Caco-2 (cell line): ENCODE results near the gene ATOH8. TPM values are rescaled to one million over a fixed set of nuclear protein-coding genes. Genes with fewer than 3 reads are reported as not detected.

Source experiments
- BruUV-seq: library from RNA; stranded (reverse); fragments of 400-500 nt; replicated peaks from 2 replicates; lab custom pipeline; 2021; lab: Mats Ljungman, UMichigan
- CTCF ChIA-PET: fragments of 300-600 bp; sonication (Branson Sonifier 250); formaldehyde crosslinking; loops from one replicate; lab custom pipeline; 2022; ENCODE audit warnings: antibody characterized with exemption; lab: Charles Lee
- POLR2A ChIA-PET: fragments of 300-600 bp; sonication (Branson Sonifier 250); formaldehyde crosslinking; loops from one replicate; lab custom pipeline; 2022; ENCODE audit warnings: antibody characterized with exemption; lab: Charles Lee
- DNase-seq, 2 experiments: peaks; one replicate each; pipeline versions ENCODE4 v3.0.0 to v3.0.0-alpha.2; 2020 to 2022
- H3K27me3 ChIP-seq: replicated peaks from 2 replicates; pipeline ENCODE4 v1.6.0; 2011; ENCODE audit warnings: low read length; ENCODE audit not compliant: control insufficient read depth, insufficient read depth
- H3K36me3 ChIP-seq: 2 replicates; pipeline ENCODE4 v1.5.1; 2011; ENCODE audit warnings: low read length; ENCODE audit not compliant: control insufficient read depth, insufficient read depth
- H3K4me1 ChIP-seq: fragments of 250-450 bp; sonication (Bioruptor Pico); 2 replicates; pipeline ENCODE4 v1.5.1; 2020; ENCODE audit warnings: mild to moderate bottlenecking
- H3K4me3 ChIP-seq: 2 replicates; pipeline ENCODE4 v1.5.1; 2011; ENCODE audit warnings: low read depth, mild to moderate bottlenecking, control low read depth, low read length
- H3K9me3 ChIP-seq: fragments of 250-450 bp; sonication (Bioruptor Pico); 2 replicates; pipeline ENCODE4 v1.5.1; 2020; ENCODE audit warnings: mild to moderate bottlenecking, moderate library complexity
- H3K27ac Mint-ChIP-seq: one replicate; pipeline ENCODE4 v1.8.0; 2022; ENCODE audit warnings: mixed read lengths; ENCODE audit not compliant: unreplicated experiment
- H3K27me3 Mint-ChIP-seq: one replicate; pipeline ENCODE4 v1.8.0; 2022; ENCODE audit warnings: mixed read lengths; ENCODE audit not compliant: insufficient read depth, unreplicated experiment
- H3K36me3 Mint-ChIP-seq: one replicate; pipeline ENCODE4 v1.8.0; 2022; ENCODE audit warnings: mild to moderate bottlenecking, mixed read lengths; ENCODE audit not compliant: insufficient read depth, unreplicated experiment
- H3K4me1 Mint-ChIP-seq: one replicate; pipeline ENCODE4 v1.8.0; 2022; ENCODE audit warnings: low read depth, mixed read lengths; ENCODE audit not compliant: unreplicated experiment
- H3K4me3 Mint-ChIP-seq: one replicate; pipeline ENCODE4 v1.8.0; 2022; ENCODE audit warnings: mild to moderate bottlenecking, moderate library complexity, mixed read lengths; ENCODE audit not compliant: unreplicated experiment
- H3K9me3 Mint-ChIP-seq: one replicate; pipeline ENCODE4 v1.8.0; 2022; ENCODE audit warnings: mixed read lengths; ENCODE audit not compliant: unreplicated experiment
- intact Hi-C: fragments of 100-400 bp; cut with micrococcal nuclease; formaldehyde crosslinking; loops from one replicate; pipeline ENCODE4 v1.10.0; 2022; ENCODE audit not compliant: unreplicated experiment
- total RNA-seq: library from RNA; stranded (reverse); gene quantifications from 2 replicates; pipeline ENCODE4 v1.2.3, GENCODE V29; 2022
- TF ChIP-seq, protein P1 (sequence below), 2 experiments: fragments of 200-600 bp in 1 of 2; IDR thresholded peaks; 1 replicate in 1 of 2; 2 replicates in 1 of 2; pipeline versions ENCODE4 v1.5.1 to v1.8.0; 2011 to 2022; ENCODE audit warnings: antibody characterized with exemption in 1 of 2, control low read depth in 1 of 2, inconsistent platforms in 1 of 2, low read depth in 1 of 2, low read length in 1 of 2, mild to moderate bottlenecking in 1 of 2, moderate library complexity in 1 of 2; ENCODE audit not compliant: insufficient read depth in 1 of 2, severe bottlenecking in 1 of 2, unreplicated experiment in 1 of 2

ATOH8 gene
- total RNA-seq, 1 experiment from 2014 or later, result not detected

DNA sequence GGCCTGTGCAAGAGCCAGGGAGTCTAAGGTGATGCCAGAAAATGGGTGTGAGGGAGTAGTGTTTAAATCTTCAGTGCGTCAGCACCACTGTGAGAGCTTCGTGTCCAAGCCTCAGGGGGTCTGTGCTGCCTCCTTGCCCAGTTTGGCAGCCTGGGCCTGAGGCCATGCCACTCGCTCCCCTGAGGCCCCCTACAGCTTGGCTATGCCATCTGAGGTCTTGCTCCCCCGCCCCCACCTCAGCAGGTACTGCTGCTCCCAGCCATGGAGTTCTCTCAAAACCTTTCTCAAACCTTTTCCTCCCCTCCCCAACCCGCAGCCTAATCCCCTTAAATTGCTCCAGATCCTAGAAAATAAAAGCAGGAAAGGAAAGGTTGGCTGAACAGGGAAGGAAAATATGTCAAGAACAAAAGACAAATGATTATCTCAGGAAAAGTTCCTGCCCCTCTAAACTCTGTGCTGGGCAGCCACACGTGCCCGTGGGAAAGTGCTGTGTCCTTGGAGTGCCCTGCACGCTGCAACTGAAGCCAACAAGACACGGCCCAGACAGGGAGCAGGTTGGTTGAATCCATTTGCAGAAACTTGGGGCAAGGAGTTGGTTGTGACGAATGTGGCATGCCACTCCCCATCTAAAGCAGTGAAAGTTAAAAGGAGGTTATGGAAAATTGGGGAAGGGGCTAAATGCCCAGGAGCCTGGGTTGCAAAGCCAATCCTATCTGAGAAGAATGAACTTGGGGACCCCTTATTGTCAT is 61.2 kb downstream of the ATOH8 start:
- ChIA-PET CTCF (interaction anchor here (0.6 to 3.6 kb wide), 9 partner anchors 10 to 177 kb away, joined by 3 to 46 read pairs (median 5); no protein-coding TSS in a partner anchor), POLR2A (no interaction called here)
- peaks cover 9% of the 10 kb centered on the region for H3K4me1 Mint-ChIP-seq
- Histone ChIP-seq H3K27me3 (peaks cover 2% of the 10 kb centered on the region; the same call in 1 of the 2 replicates), H3K4me3 (no peak overlapping the region), H3K36me3 (no peaks in the 10 kb centered on the region), H3K9me3 (no peaks in the 10 kb centered on the region), H3K4me1 (no peaks in the 10 kb centered on the region)
- H3K36me3 Mint-ChIP-seq, result no peaks in the 10 kb centered on the region
- intact Hi-C loops, result loop anchor here (1.0 kb wide), 2 partner anchors 65 to 86 kb away; no protein-coding TSS in a partner anchor
- no peaks in the 10 kb centered on the region for H3K9me3 Mint-ChIP-seq
- no peak for DNase-seq
- TF ChIP-seq, protein P1, sequence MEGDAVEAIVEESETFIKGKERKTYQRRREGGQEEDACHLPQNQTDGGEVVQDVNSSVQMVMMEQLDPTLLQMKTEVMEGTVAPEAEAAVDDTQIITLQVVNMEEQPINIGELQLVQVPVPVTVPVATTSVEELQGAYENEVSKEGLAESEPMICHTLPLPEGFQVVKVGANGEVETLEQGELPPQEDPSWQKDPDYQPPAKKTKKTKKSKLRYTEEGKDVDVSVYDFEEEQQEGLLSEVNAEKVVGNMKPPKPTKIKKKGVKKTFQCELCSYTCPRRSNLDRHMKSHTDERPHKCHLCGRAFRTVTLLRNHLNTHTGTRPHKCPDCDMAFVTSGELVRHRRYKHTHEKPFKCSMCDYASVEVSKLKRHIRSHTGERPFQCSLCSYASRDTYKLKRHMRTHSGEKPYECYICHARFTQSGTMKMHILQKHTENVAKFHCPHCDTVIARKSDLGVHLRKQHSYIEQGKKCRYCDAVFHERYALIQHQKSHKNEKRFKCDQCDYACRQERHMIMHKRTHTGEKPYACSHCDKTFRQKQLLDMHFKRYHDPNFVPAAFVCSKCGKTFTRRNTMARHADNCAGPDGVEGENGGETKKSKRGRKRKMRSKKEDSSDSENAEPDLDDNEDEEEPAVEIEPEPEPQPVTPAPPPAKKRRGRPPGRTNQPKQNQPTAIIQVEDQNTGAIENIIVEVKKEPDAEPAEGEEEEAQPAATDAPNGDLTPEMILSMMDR (IDR thresholded peaks at IDR 0.05; ENCODE audit: insufficient read depth in 1 of 2, low read depth in 1 of 2, low read length in 1 of 2, severe bottlenecking in 1 of 2, unreplicated experiment in 1 of 2), result no peak
- H3K4me3 Mint-ChIP-seq, result no peak overlapping the region
- H3K27me3 Mint-ChIP-seq, result peaks cover 2% of the 10 kb centered on the region
- no TSS peak for BruUV-seq
- no peak overlapping the region for H3K27ac Mint-ChIP-seq

DNA sequence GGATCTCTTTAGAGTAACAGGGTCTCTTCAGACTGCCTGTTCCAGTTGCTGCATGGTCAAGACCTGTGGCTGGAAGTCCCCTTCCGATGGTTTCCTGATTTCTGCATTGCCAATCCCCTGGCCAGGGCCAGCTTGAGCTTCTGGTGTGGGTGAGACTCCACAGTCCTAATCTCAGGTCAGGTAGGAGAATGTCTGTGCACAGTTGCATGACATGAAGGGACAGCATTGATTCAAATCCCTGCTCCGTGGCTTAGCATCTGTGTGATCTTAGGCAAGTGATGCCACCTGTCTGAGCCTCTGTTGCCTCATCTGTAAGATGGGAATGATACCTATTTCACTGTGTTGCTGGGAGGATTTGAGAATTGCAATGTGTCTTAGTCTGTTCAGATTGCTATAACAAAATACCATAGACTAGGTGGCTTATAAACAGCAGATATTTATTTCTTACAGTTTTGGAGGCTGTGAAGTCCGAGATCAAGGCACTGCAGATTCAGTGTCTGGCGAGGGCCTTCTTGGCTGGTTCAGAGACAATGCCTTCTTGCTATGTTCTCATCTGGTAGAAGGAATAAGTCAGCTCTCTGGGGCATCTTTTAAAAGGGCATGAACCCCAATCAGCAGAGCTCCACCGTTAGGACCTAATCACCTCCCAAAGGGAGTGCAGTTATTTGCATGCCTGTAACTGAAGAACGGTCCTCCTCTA is 66.2 kb downstream of the ATOH8 start:
- no peaks in the 10 kb centered on the region for H3K36me3 Mint-ChIP-seq
- intact Hi-C loops, result no loop called here

DNA sequence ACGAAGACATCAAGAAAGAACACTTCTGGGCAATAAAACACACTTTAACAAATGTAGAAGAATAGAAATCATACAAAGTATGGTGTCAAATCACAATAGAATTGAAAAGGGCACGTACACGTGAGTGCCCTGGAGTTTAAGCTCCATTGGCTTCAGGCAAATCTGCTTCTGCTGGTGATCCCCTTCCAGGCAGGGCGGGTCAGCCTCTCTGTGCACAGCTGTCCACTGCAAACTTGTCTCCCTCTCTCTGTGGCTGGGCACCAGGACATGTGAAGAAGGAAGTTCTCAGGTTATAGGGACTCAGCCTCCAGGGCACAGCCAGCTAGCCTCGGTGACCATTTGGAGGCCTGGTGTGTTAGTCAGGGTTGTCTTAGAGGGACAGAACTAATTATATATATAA is 69.0 kb downstream of the ATOH8 start:
- TF ChIP-seq, protein P1 (IDR thresholded peaks at IDR 0.05; ENCODE audit: insufficient read depth in 1 of 2, low read depth in 1 of 2, low read length in 1 of 2, severe bottlenecking in 1 of 2, unreplicated experiment in 1 of 2), result no peak
- Mint-ChIP-seq H3K36me3 (no peaks in the 10 kb centered on the region), H3K27me3 (peaks cover 9% of the 10 kb centered on the region), H3K4me1 (peaks cover 9% of the 10 kb centered on the region), H3K4me3 (no peak overlapping the region), H3K9me3 (no peaks in the 10 kb centered on the region), H3K27ac (no peak overlapping the region)
- H3K9me3 ChIP-seq, result no peaks in the 10 kb centered on the region
- no peaks in the 10 kb centered on the region for H3K36me3 ChIP-seq
- intact Hi-C loops, result no loop called here
- no peak for DNase-seq
- 0 out of 2 replicates have a peak, but pooled peaks cover 2% of the 10 kb centered on the region for H3K27me3 ChIP-seq
- no peaks in the 10 kb centered on the region for H3K4me1 ChIP-seq
- no peak overlapping the region for H3K4me3 ChIP-seq
- POLR2A ChIA-PET, result no interaction called here
- CTCF ChIA-PET, result interaction anchor here (0.6 kb wide), 1 partner anchor 197 kb away, joined by 3 read pairs; no protein-coding TSS in a partner anchor
- BruUV-seq, result no TSS peak

More for the DNA sequence above, 66.2 kb downstream of the ATOH8 start:
- DNase-seq, result no peak
- ChIA-PET CTCF (interaction anchor here (2.1 kb wide), 1 partner anchor 8 kb away, joined by 13 read pairs; no protein-coding TSS in a partner anchor), POLR2A (interaction anchor here (0.5 kb wide), 1 partner anchor 139 kb away, joined by 3 read pairs; no protein-coding TSS in a partner anchor)
- peaks cover 9% of the 10 kb centered on the region for H3K27me3 Mint-ChIP-seq
- no TSS peak for BruUV-seq
- Histone ChIP-seq H3K4me3 (no peak overlapping the region), H3K4me1 (no peaks in the 10 kb centered on the region), H3K36me3 (no peaks in the 10 kb centered on the region), H3K9me3 (no peaks in the 10 kb centered on the region), H3K27me3 (peaks cover 2% of the 10 kb centered on the region; the same call in 1 of the 2 replicates)
- H3K4me3 Mint-ChIP-seq, result no peak overlapping the region
- H3K4me1 Mint-ChIP-seq, result peaks cover 9% of the 10 kb centered on the region
- no peak overlapping the region for H3K27ac Mint-ChIP-seq
- TF ChIP-seq, protein P1 (IDR thresholded peaks at IDR 0.05; ENCODE audit: insufficient read depth in 1 of 2, low read depth in 1 of 2, low read length in 1 of 2, severe bottlenecking in 1 of 2, unreplicated experiment in 1 of 2), result no peak
- H3K9me3 Mint-ChIP-seq, result no peaks in the 10 kb centered on the region
